Chondrocyte (in vitro differentiated cells): ENCODE data around the gene MYBPC2. TPM values are rescaled to one million over a fixed set of nuclear protein-coding genes. Genes with fewer than 3 reads are reported as not detected.

ENCODE experiments used
- DNase-seq: peaks from one replicate; pipeline ENCODE4 v3.0.0; 2021; ENCODE audit warnings: mixed read lengths, low spot score
- H3K27ac Mint-ChIP-seq: one replicate; pipeline ENCODE4 v1.8.0; 2021; ENCODE audit warnings: mild to moderate bottlenecking, moderate library complexity, mixed read lengths; ENCODE audit not compliant: unreplicated experiment
- H3K27me3 Mint-ChIP-seq: 2 replicates; pipeline ENCODE4 v1.8.0; 2021; ENCODE audit warnings: low read depth, mixed read lengths
- H3K36me3 Mint-ChIP-seq: 2 replicates; pipeline ENCODE4 v1.8.0; 2021; ENCODE audit warnings: low read depth, mixed read lengths
- H3K4me1 Mint-ChIP-seq: 2 replicates; pipeline ENCODE4 v1.8.0; 2021; ENCODE audit warnings: low read depth, mild to moderate bottlenecking, mixed read lengths
- H3K4me3 Mint-ChIP-seq: one replicate; pipeline ENCODE4 v1.8.0; 2021; ENCODE audit warnings: mild to moderate bottlenecking, moderate library complexity, mixed read lengths; ENCODE audit not compliant: unreplicated experiment
- H3K9me3 Mint-ChIP-seq: 2 replicates; pipeline ENCODE4 v1.8.0; 2021; ENCODE audit warnings: low read depth, mixed read lengths
- CTCF ChIP-seq: fragments of 200-600 bp; sonication (generic); IDR thresholded peaks from 2 replicates; pipeline ENCODE4 v1.5.0; 2021; ENCODE audit warnings: antibody characterized with exemption, mild to moderate bottlenecking, moderate library complexity
- total RNA-seq: library from RNA; stranded (reverse); gene quantifications from 3 replicates; pipeline ENCODE4 v1.2.1, GENCODE V29; 2021

The MYBPC2 gene
- total RNA-seq, 1 donor from 2014 or later: not detected

GRCh38 chr19:50490991-50491472 lies 58.3 kb downstream of the MYBPC2 start:
- Mint-ChIP-seq H3K4me1 (peaks cover 9% of the 10 kb centered on the region), H3K9me3 (peaks cover 5% of the 10 kb centered on the region), H3K36me3 (peaks cover 9% of the 10 kb centered on the region), H3K4me3 (no peak overlapping the region), H3K27ac (no peak overlapping the region), H3K27me3 (peaks cover 65% of the 10 kb centered on the region)
- peak; percentile 84 for DNase-seq
- no peak for TF ChIP-seq CTCF

- TF ChIP-seq CTCF: no peak
- peaks cover 56% of the 10 kb centered on the region for H3K27me3 Mint-ChIP-seq
- no peaks in the 10 kb centered on the region for H3K9me3 Mint-ChIP-seq
- no peak overlapping the region for H3K4me3 Mint-ChIP-seq
- peaks cover 8% of the 10 kb centered on the region for H3K36me3 Mint-ChIP-seq
- H3K27ac Mint-ChIP-seq: no peak overlapping the region
- DNase-seq: peak; percentile 63
- H3K4me1 Mint-ChIP-seq: peaks cover 9% of the 10 kb centered on the region
Measured at GRCh38 chr19:50492303-50493052, 59.8 kb downstream of the MYBPC2 start.

DNA sequence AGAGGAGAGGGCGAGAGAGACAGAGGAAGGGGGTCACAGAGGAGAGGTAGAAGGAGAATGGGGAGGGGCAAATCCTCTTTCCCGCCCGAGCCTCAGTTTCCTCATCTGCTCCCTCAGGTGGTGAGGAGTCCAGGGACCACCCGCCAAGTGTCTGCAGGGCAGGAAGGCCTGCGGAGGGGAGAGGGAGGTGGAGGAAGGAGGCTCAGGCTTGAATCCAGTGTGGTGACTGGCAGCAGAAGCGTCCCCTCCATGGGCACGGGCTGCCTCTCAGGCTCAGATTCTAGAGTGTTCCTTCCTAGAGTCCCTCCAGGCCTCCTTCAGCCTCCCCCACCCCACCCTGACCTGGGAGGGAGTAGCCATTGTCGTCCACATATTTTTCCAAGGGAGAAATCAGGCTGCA lies 60.5 kb downstream of the MYBPC2 start:
- H3K27me3 Mint-ChIP-seq: peaks cover 52% of the 10 kb centered on the region
- no peak overlapping the region for H3K4me3 Mint-ChIP-seq
- H3K9me3 Mint-ChIP-seq: no peaks in the 10 kb centered on the region
- no peak for TF ChIP-seq CTCF
- H3K36me3 Mint-ChIP-seq: peaks cover 8% of the 10 kb centered on the region
- DNase-seq: peak; percentile 64
- peaks cover 9% of the 10 kb centered on the region for H3K4me1 Mint-ChIP-seq
- H3K27ac Mint-ChIP-seq: no peak overlapping the region

GRCh38 chr19:50494186-50495019 lies 61.7 kb downstream of the MYBPC2 start:
- Mint-ChIP-seq H3K9me3 (no peaks in the 10 kb centered on the region), H3K27ac (no peak overlapping the region), H3K36me3 (peaks cover 5% of the 10 kb centered on the region), H3K4me3 (no peak overlapping the region), H3K4me1 (peaks cover 9% of the 10 kb centered on the region), H3K27me3 (peaks cover 41% of the 10 kb centered on the region)
- TF ChIP-seq CTCF: no peak
- peak; percentile 33 for DNase-seq

GRCh38 chr19:50495020-50495531 lies 62.4 kb downstream of the MYBPC2 start:
- no peak overlapping the region for H3K4me3 Mint-ChIP-seq

More at GRCh38 chr19:50495020-50495531, 62.4 kb downstream of the MYBPC2 start:
- peaks cover 5% of the 10 kb centered on the region for H3K36me3 Mint-ChIP-seq
- peaks cover 38% of the 10 kb centered on the region for H3K27me3 Mint-ChIP-seq
- H3K9me3 Mint-ChIP-seq: no peaks in the 10 kb centered on the region
- H3K27ac Mint-ChIP-seq: no peak overlapping the region
- peaks cover 9% of the 10 kb centered on the region for H3K4me1 Mint-ChIP-seq
- no peak for TF ChIP-seq CTCF
- no peak for DNase-seq
